Measurements from ENCODE around the gene GPR155.
"Not testable (repeated sequence)": the region's sequence is repeated elsewhere in the genome, so short reads cannot be mapped to it uniquely, and the experiment has no call there.

The GPR155 gene

DNA sequence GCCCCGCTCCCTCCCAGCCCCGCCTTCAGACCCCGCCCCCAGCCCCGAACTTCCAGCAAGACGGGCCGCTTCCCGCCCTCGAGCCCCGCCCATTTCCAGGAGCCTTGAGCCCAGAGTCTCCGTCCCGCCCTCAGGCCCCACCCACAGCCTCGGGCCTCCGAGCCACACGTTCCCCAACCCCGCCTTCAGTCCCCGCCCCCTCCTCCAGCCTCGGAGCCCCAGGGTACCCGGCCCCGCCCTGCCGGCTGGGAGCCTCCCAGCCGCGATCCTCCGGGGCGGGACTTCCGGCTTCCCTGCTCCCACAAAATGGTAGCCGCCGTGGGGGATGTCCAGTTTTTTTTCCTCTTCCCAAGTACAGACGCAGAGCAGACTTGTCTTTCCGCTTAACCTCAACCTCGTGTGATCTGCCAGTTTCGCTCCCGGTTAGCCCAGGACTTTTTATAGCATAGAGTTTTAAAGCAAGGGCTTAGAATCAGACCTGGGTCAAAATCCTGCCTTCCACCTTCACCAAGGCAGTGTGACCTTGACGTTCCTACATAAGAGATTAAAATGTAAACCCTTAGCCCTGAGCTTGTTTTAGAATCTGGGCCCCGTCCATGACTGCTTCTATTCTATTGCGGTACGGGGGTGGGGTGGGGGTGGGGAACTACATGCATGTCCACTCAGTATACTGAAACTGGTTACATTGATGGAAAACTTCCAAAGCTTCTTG lies 435 bp upstream of the GPR155 start:
- no peak overlapping the region for H3K9ac ChIP-seq (ENCODE audit: low read length)
- H3K27ac ChIP-seq (ENCODE audit: low read depth, low read length), result peak overlapping the region; percentile 89
- H3K9me3 ChIP-seq (ENCODE audit: low read length), result no peaks in the 10 kb centered on the region

DNA sequence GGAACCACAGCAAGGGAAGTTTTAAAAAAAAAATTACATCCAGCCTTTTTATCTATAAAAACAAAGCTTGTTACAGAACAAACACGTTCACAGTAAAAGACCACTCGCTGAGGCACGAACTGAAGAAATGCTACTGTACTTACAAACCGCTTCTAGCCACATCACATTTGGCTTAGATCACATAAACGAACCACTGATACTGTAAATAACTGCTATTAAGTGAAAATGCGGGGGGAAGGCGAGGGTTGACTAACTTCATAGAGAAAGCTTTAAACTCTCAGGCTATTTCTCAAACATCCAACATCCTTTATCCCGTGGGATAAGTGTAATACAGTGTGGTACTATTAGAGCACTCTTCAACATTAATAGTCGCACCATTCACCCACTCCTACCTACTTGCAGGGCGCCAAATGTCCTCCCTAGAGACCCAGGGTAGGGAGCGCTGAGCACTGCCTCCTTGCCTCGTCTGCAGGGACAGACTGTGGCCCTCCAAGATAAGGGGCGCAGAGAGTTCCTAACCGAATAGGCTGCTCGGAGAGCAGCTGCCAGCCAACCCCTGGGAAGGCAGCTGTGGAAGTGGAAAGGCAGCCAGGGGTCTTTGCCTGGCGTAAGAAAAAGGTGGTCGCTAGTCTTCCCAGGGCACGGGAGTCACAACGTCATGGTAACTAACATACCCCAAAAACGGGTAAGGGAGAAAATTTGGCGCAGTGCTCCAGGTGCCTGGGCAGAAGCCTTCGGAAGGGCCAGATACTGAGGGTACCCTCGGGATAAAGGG lies 854 bp downstream of the GPR155 start:
- H3K4me3 ChIP-seq (ENCODE audit: low read depth in 1 of 2, low read length in 2 of 2), result peak overlapping the region; percentile 71 to 99
- peak overlapping the region; percentile 55 for H3K9ac ChIP-seq (ENCODE audit: low read length)
- peak overlapping the region; percentile 91 for H3K27ac ChIP-seq (ENCODE audit: low read depth, low read length)
- H3K4me1 ChIP-seq (ENCODE audit: insufficient read depth, low read length), result peaks cover 16% of the 10 kb centered on the region
- H3K27me3 ChIP-seq (ENCODE audit: control insufficient read depth in 1 of 2, insufficient read depth in 2 of 2, low read length in 2 of 2), result no peaks in the 10 kb centered on the region
- no peaks in the 10 kb centered on the region for H3K36me3 ChIP-seq (ENCODE audit: insufficient read depth, low read length)
- H3K9me3 ChIP-seq (ENCODE audit: low read length), result no peaks in the 10 kb centered on the region

More for the DNA sequence above, 435 bp upstream of the GPR155 start:
- H3K27me3 ChIP-seq (ENCODE audit: control insufficient read depth in 1 of 2, insufficient read depth in 2 of 2, low read length in 2 of 2), result no peaks in the 10 kb centered on the region
- H3K4me3 ChIP-seq (ENCODE audit: low read depth in 1 of 2, low read length in 2 of 2), result peak overlapping the region; percentile 75 to 99
- no peaks in the 10 kb centered on the region for H3K36me3 ChIP-seq (ENCODE audit: insufficient read depth, low read length)
- peaks cover 16% of the 10 kb centered on the region for H3K4me1 ChIP-seq (ENCODE audit: insufficient read depth, low read length)

DNA sequence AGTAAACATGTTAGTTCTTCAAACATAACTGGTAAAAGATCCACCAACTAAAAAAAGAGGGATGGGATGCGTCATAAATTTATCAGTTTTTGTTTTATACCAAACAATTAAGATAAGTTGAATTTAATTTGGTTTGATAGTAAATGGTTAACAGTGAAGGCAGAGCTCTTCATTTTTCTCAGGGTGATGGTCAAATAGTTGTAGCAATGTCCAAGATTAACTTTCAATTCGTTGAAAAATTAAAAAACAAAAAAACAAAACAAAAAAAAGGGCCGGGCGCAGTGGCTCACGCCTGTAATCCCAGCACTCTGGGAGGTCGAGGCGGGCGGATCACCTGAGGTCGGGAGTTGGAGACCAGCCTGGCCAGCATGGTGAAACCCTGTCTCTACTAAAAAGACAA lies 1.8 kb downstream of the GPR155 start:
- Histone ChIP-seq H3K4me1 (ENCODE audit: insufficient read depth, low read length) (peaks cover 16% of the 10 kb centered on the region), H3K4me3 (ENCODE audit: low read depth in 1 of 2, low read length in 2 of 2) (peak overlapping the region; percentile 71 to 99)
- H3K9me3 ChIP-seq (ENCODE audit: low read length); H3K27me3 ChIP-seq (ENCODE audit: control insufficient read depth in 1 of 2, insufficient read depth in 2 of 2, low read length in 2 of 2); H3K27ac ChIP-seq (ENCODE audit: low read depth, low read length); H3K9ac ChIP-seq (ENCODE audit: low read length); H3K36me3 ChIP-seq (ENCODE audit: insufficient read depth, low read length): not testable (repeated sequence)

- Histone ChIP-seq H3K9ac (ENCODE audit: low read length) (no peak overlapping the region), H3K36me3 (ENCODE audit: insufficient read depth, low read length) (no peaks in the 10 kb centered on the region), H3K4me1 (ENCODE audit: insufficient read depth, low read length) (peaks cover 16% of the 10 kb centered on the region), H3K27ac (ENCODE audit: low read depth, low read length) (no peak overlapping the region), H3K9me3 (ENCODE audit: low read length) (no peaks in the 10 kb centered on the region), H3K4me3 (ENCODE audit: low read depth in 1 of 2, low read length in 2 of 2) (peak overlapping the region in 1 of 2 donors; percentile 12), H3K27me3 (ENCODE audit: control insufficient read depth in 1 of 2, insufficient read depth in 2 of 2, low read length in 2 of 2) (no peaks in the 10 kb centered on the region)
Measured at GRCh38 chr2:174484573-174484972, 2.3 kb downstream of the GPR155 start.

DNA sequence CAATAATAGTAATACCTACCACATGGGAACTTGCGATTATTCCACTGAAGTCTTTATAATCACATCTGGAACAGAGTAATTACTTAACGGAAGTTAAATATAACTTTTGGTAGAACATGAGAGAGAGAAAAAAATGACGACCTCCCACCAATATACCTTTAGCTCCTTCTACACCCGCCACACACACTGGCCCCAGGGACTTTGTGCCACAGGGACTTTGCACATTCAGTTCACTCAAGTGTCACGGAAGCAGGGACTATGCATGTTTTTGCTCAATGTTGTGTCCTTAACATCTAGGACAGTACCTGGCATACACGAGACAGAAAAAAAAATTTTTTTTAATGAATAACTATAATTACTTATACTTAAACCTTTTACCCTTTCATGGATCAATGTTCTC lies 4.0 kb downstream of the GPR155 start:
- H3K27ac ChIP-seq (ENCODE audit: low read depth, low read length), result no peak overlapping the region
- no peak overlapping the region for H3K9ac ChIP-seq (ENCODE audit: low read length)
- peaks cover 16% of the 10 kb centered on the region for H3K4me1 ChIP-seq (ENCODE audit: insufficient read depth, low read length)
- peaks cover 5% of the 10 kb centered on the region for H3K36me3 ChIP-seq (ENCODE audit: insufficient read depth, low read length)
- no peaks in the 10 kb centered on the region for H3K9me3 ChIP-seq (ENCODE audit: low read length)
- H3K27me3 ChIP-seq (ENCODE audit: control insufficient read depth in 1 of 2, insufficient read depth in 2 of 2, low read length in 2 of 2), result no peaks in the 10 kb centered on the region
- H3K4me3 ChIP-seq (ENCODE audit: low read depth in 1 of 2, low read length in 2 of 2), result no peak overlapping the region

GRCh38 chr2:174477759-174478158 lies 9.1 kb downstream of the GPR155 start:
- no peak overlapping the region for H3K9ac ChIP-seq (ENCODE audit: low read length)
- H3K27me3 ChIP-seq (ENCODE audit: control insufficient read depth in 1 of 2, insufficient read depth in 2 of 2, low read length in 2 of 2), result no peaks in the 10 kb centered on the region
- H3K27ac ChIP-seq (ENCODE audit: low read depth, low read length), result no peak overlapping the region
- no peak overlapping the region for H3K4me3 ChIP-seq (ENCODE audit: low read depth in 1 of 2, low read length in 2 of 2)
- H3K36me3 ChIP-seq (ENCODE audit: insufficient read depth, low read length), result peaks cover 5% of the 10 kb centered on the region
- H3K4me1 ChIP-seq (ENCODE audit: insufficient read depth, low read length), result no peaks in the 10 kb centered on the region
- H3K9me3 ChIP-seq (ENCODE audit: low read length), result no peaks in the 10 kb centered on the region

GRCh38 chr2:174473796-174474195 lies 13.0 kb downstream of the GPR155 start:
- H3K4me3 ChIP-seq (ENCODE audit: low read depth in 1 of 2, low read length in 2 of 2), result no peak overlapping the region

DNA sequence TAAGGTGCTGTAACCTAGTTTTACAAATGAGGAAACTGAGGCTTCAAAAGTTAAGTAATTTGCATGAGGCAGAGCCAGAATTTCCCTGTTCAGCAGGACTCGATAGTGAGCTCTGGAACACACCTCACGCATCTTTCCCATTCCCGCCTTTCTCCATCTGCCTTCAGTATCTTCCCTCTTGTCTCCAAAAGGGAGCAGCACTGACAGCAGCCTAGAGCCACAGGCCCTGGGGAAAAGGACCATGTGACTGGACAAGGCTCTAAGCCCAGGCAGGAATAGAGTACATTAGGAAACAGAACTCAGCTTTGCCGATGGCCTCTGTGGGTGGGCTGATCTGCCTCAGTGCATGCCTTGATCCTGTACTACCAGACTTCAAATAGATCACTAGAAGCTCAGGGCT lies 21.5 kb downstream of the GPR155 start:
- Histone ChIP-seq H3K9me3 (ENCODE audit: low read length) (no peaks in the 10 kb centered on the region), H3K9ac (ENCODE audit: low read length) (no peak overlapping the region), H3K4me1 (ENCODE audit: insufficient read depth, low read length) (no peaks in the 10 kb centered on the region), H3K27me3 (ENCODE audit: control insufficient read depth in 1 of 2, insufficient read depth in 2 of 2, low read length in 2 of 2) (no peaks in the 10 kb centered on the region), H3K27ac (ENCODE audit: low read depth, low read length) (no peak overlapping the region), H3K4me3 (ENCODE audit: low read depth in 1 of 2, low read length in 2 of 2) (no peak overlapping the region), H3K36me3 (ENCODE audit: insufficient read depth, low read length) (no peaks in the 10 kb centered on the region)

More at GRCh38 chr2:174473796-174474195, 13.0 kb downstream of the GPR155 start:
- no peaks in the 10 kb centered on the region for H3K9me3 ChIP-seq (ENCODE audit: low read length)
- no peak overlapping the region for H3K9ac ChIP-seq (ENCODE audit: low read length)
- H3K27ac ChIP-seq (ENCODE audit: low read depth, low read length), result no peak overlapping the region
- no peaks in the 10 kb centered on the region for H3K36me3 ChIP-seq (ENCODE audit: insufficient read depth, low read length)
- H3K27me3 ChIP-seq (ENCODE audit: control insufficient read depth in 1 of 2, insufficient read depth in 2 of 2, low read length in 2 of 2), result no peaks in the 10 kb centered on the region
- no peaks in the 10 kb centered on the region for H3K4me1 ChIP-seq (ENCODE audit: insufficient read depth, low read length)

DNA sequence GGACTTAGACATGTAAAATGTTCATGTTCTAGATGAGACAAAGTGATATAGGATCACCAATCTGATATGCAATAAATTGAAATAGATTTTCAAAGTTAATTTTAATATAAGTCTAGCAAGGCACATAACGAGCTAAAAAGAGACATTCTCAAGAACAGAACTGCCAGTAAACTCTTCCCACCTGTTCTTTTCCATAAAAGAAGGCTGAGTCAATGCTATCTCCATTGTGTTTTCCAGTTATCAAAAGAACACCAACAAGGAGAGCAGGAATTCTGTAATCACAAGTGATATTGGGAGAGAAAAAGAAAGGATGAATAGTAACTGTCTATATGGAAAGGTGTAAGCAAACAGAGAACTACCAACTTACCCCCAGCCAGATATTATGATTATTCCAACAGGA lies 25.6 kb downstream of the GPR155 start:
- H3K36me3 ChIP-seq (ENCODE audit: insufficient read depth, low read length), result peaks cover 11% of the 10 kb centered on the region
- H3K27ac ChIP-seq (ENCODE audit: low read depth, low read length), result no peak overlapping the region
- no peaks in the 10 kb centered on the region for H3K9me3 ChIP-seq (ENCODE audit: low read length)
- no peak overlapping the region for H3K9ac ChIP-seq (ENCODE audit: low read length)
- no peak overlapping the region for H3K4me3 ChIP-seq (ENCODE audit: low read depth in 1 of 2, low read length in 2 of 2)
- no peaks in the 10 kb centered on the region for H3K27me3 ChIP-seq (ENCODE audit: control insufficient read depth in 1 of 2, insufficient read depth in 2 of 2, low read length in 2 of 2)
- no peaks in the 10 kb centered on the region for H3K4me1 ChIP-seq (ENCODE audit: insufficient read depth, low read length)

- Histone ChIP-seq H3K27me3 (ENCODE audit: control insufficient read depth in 1 of 2, insufficient read depth in 2 of 2, low read length in 2 of 2) (no peaks in the 10 kb centered on the region), H3K27ac (ENCODE audit: low read depth, low read length) (no peak overlapping the region), H3K9me3 (ENCODE audit: low read length) (no peaks in the 10 kb centered on the region), H3K9ac (ENCODE audit: low read length) (no peak overlapping the region), H3K36me3 (ENCODE audit: insufficient read depth, low read length) (peaks cover 11% of the 10 kb centered on the region), H3K4me3 (ENCODE audit: low read depth in 1 of 2, low read length in 2 of 2) (no peak overlapping the region), H3K4me1 (ENCODE audit: insufficient read depth, low read length) (no peaks in the 10 kb centered on the region)
Measured at GRCh38 chr2:174454566-174454965, 32.3 kb downstream of the GPR155 start.

DNA sequence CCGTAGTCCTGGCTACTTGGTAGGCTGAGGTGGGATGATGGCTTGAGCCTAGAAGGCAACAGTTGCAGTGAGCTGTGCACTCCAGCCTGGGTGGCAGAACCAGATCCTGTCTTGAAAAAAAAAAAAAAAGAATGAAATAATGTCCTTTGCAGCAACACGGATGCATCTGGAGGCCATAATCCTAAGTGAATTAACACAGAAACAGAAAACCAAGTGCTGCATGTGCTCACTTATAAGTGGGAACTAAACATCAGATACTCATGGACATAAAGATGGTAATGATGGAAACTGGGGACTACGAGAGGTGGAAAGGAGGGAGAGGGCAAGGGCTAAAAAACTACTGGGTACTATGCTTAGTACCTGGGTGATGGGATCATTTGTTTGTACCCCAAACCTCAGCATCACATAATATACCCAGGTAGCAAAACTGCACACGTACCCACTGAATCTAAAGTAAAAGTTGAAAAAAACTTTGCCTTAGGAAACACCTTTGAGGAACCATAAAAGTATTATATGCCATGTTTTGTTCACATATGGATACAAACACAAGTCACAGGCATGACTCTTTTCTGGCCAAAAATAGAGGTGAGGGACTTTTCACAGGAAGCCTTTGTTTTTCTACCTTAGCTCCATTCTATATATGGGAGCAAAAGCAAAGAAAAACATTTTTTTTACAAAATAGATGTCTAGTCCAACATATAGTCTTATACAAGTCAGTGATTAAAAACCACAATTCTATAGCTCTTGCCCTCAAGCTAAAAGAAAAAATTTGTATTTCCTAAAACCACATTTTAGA lies 36.6 kb downstream of the GPR155 start:
- H3K9me3 ChIP-seq (ENCODE audit: low read length), result no peaks in the 10 kb centered on the region
- H3K4me1 ChIP-seq (ENCODE audit: insufficient read depth, low read length), result no peaks in the 10 kb centered on the region
- no peak overlapping the region for H3K9ac ChIP-seq (ENCODE audit: low read length)
- no peak overlapping the region for H3K4me3 ChIP-seq (ENCODE audit: low read depth in 1 of 2, low read length in 2 of 2)
- H3K27me3 ChIP-seq (ENCODE audit: control insufficient read depth in 1 of 2, insufficient read depth in 2 of 2, low read length in 2 of 2), result no peaks in the 10 kb centered on the region
- peaks cover 12% of the 10 kb centered on the region for H3K36me3 ChIP-seq (ENCODE audit: insufficient read depth, low read length)
- H3K27ac ChIP-seq (ENCODE audit: low read depth, low read length), result no peak overlapping the region
